CD14-positive monocyte (primary cell): ENCODE data around the gene ETAA1. TPM values are rescaled to one million over a fixed set of nuclear protein-coding genes. Genes with fewer than 3 reads are reported as not detected.

Experiments used
- DNase-seq, 3 donors: peaks; one replicate each; pipeline ENCODE4 v3.0.0-alpha.2; 2011 to 2022
- H2AFZ ChIP-seq: 2 replicates; pipeline ENCODE4 v1.6.0; 2012; ENCODE audit warnings: mild to moderate bottlenecking, low read depth, low read length, inconsistent platforms; ENCODE audit not compliant: insufficient read depth, poor library complexity, severe bottlenecking
- H3K27ac ChIP-seq, 2 donors: 1 replicate in 1 of 2; 2 replicates in 1 of 2; pipeline ENCODE4 v1.5.1; 2012 to 2013; ENCODE audit warnings: low read length in 2 of 2, control low read depth in 1 of 2, inconsistent platforms in 1 of 2, low read depth in 1 of 2, mild to moderate bottlenecking in 1 of 2
- H3K27me3 ChIP-seq, 2 donors: one replicate each; pipeline versions ENCODE4 v1.6.0 to v1.6.1; 2011 to 2013; ENCODE audit warnings: low read length in 2 of 2; ENCODE audit not compliant: control insufficient read depth in 2 of 2, insufficient read depth in 2 of 2
- H3K36me3 ChIP-seq, 2 donors: replicated peaks in 1 of 2; 1 replicate in 1 of 2; 2 replicates in 1 of 2; pipeline versions ENCODE4 v1.5.1 to v1.6.1; 2012 to 2013; ENCODE audit warnings: low read length in 2 of 2, control low read depth in 1 of 2, inconsistent platforms in 1 of 2, mild to moderate bottlenecking in 1 of 2; ENCODE audit not compliant: insufficient read depth in 2 of 2, control insufficient read depth in 1 of 2
- H3K4me1 ChIP-seq, 2 donors: 1 replicate in 1 of 2; 2 replicates in 1 of 2; pipeline versions ENCODE4 v1.5.1 to v1.6.1; 2012 to 2013; ENCODE audit warnings: low read length in 2 of 2, control low read depth in 1 of 2, inconsistent platforms in 1 of 2, mild to moderate bottlenecking in 1 of 2, moderate library complexity in 1 of 2; ENCODE audit not compliant: insufficient read depth in 2 of 2, control insufficient read depth in 1 of 2
- H3K4me2 ChIP-seq: replicated peaks from 2 replicates; pipeline ENCODE3; 2012; ENCODE audit warnings: low read length, moderate library complexity, mild to moderate bottlenecking; ENCODE audit not compliant: poor library complexity, severe bottlenecking; ENCODE audit errors: extremely low read depth
- H3K4me3 ChIP-seq, 3 experiments: fragments of 200-600 bp in 1 of 3; sonication (generic) in 1 of 3; replicated peaks in 1 of 3; 1 replicate in 2 of 3; 2 replicates in 1 of 3; pipeline ENCODE4 v1.5.1; 2011 to 2013; ENCODE audit warnings: low read length in 3 of 3, mild to moderate bottlenecking in 3 of 3, control low read depth in 2 of 3, low read depth in 2 of 3, inconsistent platforms in 1 of 3, moderate library complexity in 1 of 3
- H3K79me2 ChIP-seq: 2 replicates; pipeline ENCODE4 v1.6.0; 2012; ENCODE audit warnings: mild to moderate bottlenecking, control low read depth, inconsistent platforms, low read length, moderate library complexity; ENCODE audit not compliant: insufficient read depth
- H3K9ac ChIP-seq: 2 replicates; pipeline ENCODE4 v1.6.0; 2017; ENCODE audit warnings: low read length, mild to moderate bottlenecking; ENCODE audit not compliant: insufficient read depth, poor library complexity, severe bottlenecking
- H3K9me3 ChIP-seq, 2 donors: replicated peaks in 1 of 2; 1 replicate in 1 of 2; 2 replicates in 1 of 2; pipeline versions ENCODE4 v1.5.1 to v1.6.1; 2012 to 2013; ENCODE audit warnings: low read length in 2 of 2, control low read depth in 1 of 2; ENCODE audit not compliant: control insufficient read depth in 1 of 2, insufficient read depth in 1 of 2
- H4K20me1 ChIP-seq: 2 replicates; pipeline ENCODE4 v1.6.0; 2012; ENCODE audit warnings: mild to moderate bottlenecking, low read length, control low read depth, moderate library complexity; ENCODE audit not compliant: insufficient read depth
- H3K27ac Mint-ChIP-seq, 7 donors: one replicate each; pipeline ENCODE4 v1.8.0; 2020; ENCODE audit warnings: mild to moderate bottlenecking in 7 of 7, mixed read lengths in 7 of 7, moderate library complexity in 6 of 7, inconsistent platforms in 2 of 7
- H3K27me3 Mint-ChIP-seq, 3 donors: one replicate each; pipeline ENCODE4 v1.8.0; 2021 to 2022; ENCODE audit warnings: low read depth in 3 of 3, mild to moderate bottlenecking in 3 of 3, mixed read lengths in 3 of 3, moderate library complexity in 3 of 3, inconsistent platforms in 1 of 3
- H3K36me3 Mint-ChIP-seq, 2 donors: one replicate each; pipeline ENCODE4 v1.8.0; 2020; ENCODE audit warnings: mixed read lengths in 2 of 2, inconsistent platforms in 1 of 2, mild to moderate bottlenecking in 1 of 2
- H3K4me1 Mint-ChIP-seq: one replicate; pipeline ENCODE4 v1.8.0; 2020; ENCODE audit warnings: mild to moderate bottlenecking, mixed read lengths
- H3K4me3 Mint-ChIP-seq, 2 donors: one replicate each; pipeline ENCODE4 v1.8.0; 2020; ENCODE audit warnings: mild to moderate bottlenecking in 2 of 2, mixed read lengths in 2 of 2, moderate library complexity in 1 of 2
- H3K9me3 Mint-ChIP-seq, 7 donors: one replicate each; pipeline ENCODE4 v1.8.0; 2020 to 2022; ENCODE audit warnings: mixed read lengths in 7 of 7, mild to moderate bottlenecking in 6 of 7, moderate library complexity in 6 of 7, inconsistent platforms in 2 of 7
- CTCF ChIP-seq: fragments of 200-600 bp; IDR thresholded peaks from one replicate; pipeline ENCODE4 v1.8.0; 2022; ENCODE audit warnings: antibody characterized with exemption, mild to moderate bottlenecking
- WGBS: methylation state at CpG from one replicate; pipeline ENCODE4 v1.1.5; 2013; ENCODE audit warnings: missing lambda C conversion rate; ENCODE audit not compliant: insufficient coverage; 5-methylcytosine and 5-hydroxymethylcytosine counted together
- intact Hi-C, 2 donors: fragments of 100-400 bp; cut with micrococcal nuclease; formaldehyde crosslinking; loops; one replicate each; pipeline versions ENCODE4 v1.15.0 to v1.15.1; 2023
- polyA plus RNA-seq, 3 donors: library from polyadenylated mRNA; depleted of rRNA in 1 of 3; unstranded in 2 of 3; stranded (reverse) in 1 of 3; fragments of 300-500 nt in 2 of 3; fragments of >200 nt in 1 of 3; fragmentation: Illumina TruSeq in 2 of 3; gene quantifications; 1 replicate in 2 of 3; 2 replicates in 1 of 3; pipeline ENCODE4 v1.2.3, GENCODE V29; 2012 to 2021

Gene ETAA1
- polyA plus RNA-seq, 3 donors: 0.78 to 2.8 (median 1.7) TPM

GRCh38 chr2:67457699-67458098 is 60.6 kb downstream of the ETAA1 start:
- H3K27ac Mint-ChIP-seq: no peak overlapping the region
- DNase-seq: no peak
- Histone ChIP-seq H3K4me2 (no peak overlapping the region), H3K4me3 (no peak overlapping the region), H3K27me3 (no peaks in the 10 kb centered on the region), H2AFZ (no peak overlapping the region), H3K36me3 (no peaks in the 10 kb centered on the region), H3K4me1 (no peaks in the 10 kb centered on the region), H4K20me1 (no peaks in the 10 kb centered on the region), H3K27ac (no peak overlapping the region), H3K9ac (no peak overlapping the region), H3K9me3 (no peaks in the 10 kb centered on the region), H3K79me2 (no peaks in the 10 kb centered on the region)
- no peak for TF ChIP-seq CTCF
- H3K9me3 Mint-ChIP-seq: peaks cover 0 to 3% (median 2%) of the 10 kb centered on the region in 7 donors
- intact Hi-C loops: no loop called here
- no peaks in the 10 kb centered on the region for H3K27me3 Mint-ChIP-seq
- no peaks in the 10 kb centered on the region for H3K4me1 Mint-ChIP-seq
- no peaks in the 10 kb centered on the region for H3K36me3 Mint-ChIP-seq
- H3K4me3 Mint-ChIP-seq: no peak overlapping the region
- no CpG with 5 or more reads among the region's 4 CpGs for WGBS

GRCh38 chr2:67459761-67460160 is 62.6 kb downstream of the ETAA1 start:
- H3K79me2 ChIP-seq: no peaks in the 10 kb centered on the region
- no peaks in the 10 kb centered on the region for H3K4me1 ChIP-seq
- H3K27me3 Mint-ChIP-seq: no peaks in the 10 kb centered on the region
- H4K20me1 ChIP-seq: no peaks in the 10 kb centered on the region
- no peak overlapping the region for H3K27ac Mint-ChIP-seq
- H2AFZ ChIP-seq: no peak overlapping the region
- 100% methylated on average over 1 of the region's 2 CpGs for WGBS
- DNase-seq: no peak
- H3K9me3 ChIP-seq: no peaks in the 10 kb centered on the region
- peaks cover 0 to 5% (median 0%) of the 10 kb centered on the region in 7 donors for H3K9me3 Mint-ChIP-seq
- H3K4me1 Mint-ChIP-seq: no peaks in the 10 kb centered on the region
- no peak overlapping the region for H3K4me2 ChIP-seq
- no peak overlapping the region for H3K27ac ChIP-seq
- no peak for TF ChIP-seq CTCF
- H3K4me3 ChIP-seq: no peak overlapping the region
- no peak overlapping the region for H3K4me3 Mint-ChIP-seq
- no peaks in the 10 kb centered on the region for H3K27me3 ChIP-seq
- intact Hi-C loops: no loop called here
- H3K36me3 ChIP-seq: no peaks in the 10 kb centered on the region
- H3K36me3 Mint-ChIP-seq: no peaks in the 10 kb centered on the region
- no peak overlapping the region for H3K9ac ChIP-seq
